ENCODE data around the gene CRIP1.

- TF ChIP-seq POLR2AphosphoS5 (IDR thresholded peaks at IDR 0.05; ENCODE audit: borderline replicate concordance, low read depth, low read length), result no peak
- TF ChIP-seq EZH2 (IDR thresholded peaks at IDR 0.05), result no peak
- TF ChIP-seq FOXP2 (optimal IDR thresholded peaks at IDR 0.05; ENCODE audit: control extremely low read depth, extremely low read length, insufficient read depth), result no peak
These were observed 15.3 kb upstream of the CRIP1 start for GRCh38 chr14:105471297-105471821.

Measured in SK-N-MC (cell line).